CD4-positive, alpha-beta T cell treated with Interleukin-17A for 1 hour (primary cell): ENCODE results near the gene ZNF444.

Experiments used
- DNase-seq: peaks from one replicate; pipeline ENCODE4 v3.0.0-alpha.2; 2020

The ZNF444 gene

GRCh38 chr19:56123266-56123891 lies 17.7 kb upstream of the ZNF444 start:
- no peak for DNase-seq

GRCh38 chr19:56124578-56124977 lies 16.5 kb upstream of the ZNF444 start:
- DNase-seq: peak; percentile 24

- DNase-seq: no peak
These were observed 15.1 kb upstream of the ZNF444 start for GRCh38 chr19:56125806-56126590.

GRCh38 chr19:56126983-56127780 lies 13.9 kb upstream of the ZNF444 start:
- no peak for DNase-seq

- no peak for DNase-seq
These were observed 11.1 kb upstream of the ZNF444 start for GRCh38 chr19:56130006-56130405.

GRCh38 chr19:56131651-56132050 lies 9.4 kb upstream of the ZNF444 start:
- no peak for DNase-seq

- DNase-seq: no peak
These were observed 8.7 kb upstream of the ZNF444 start for GRCh38 chr19:56132316-56132822.

GRCh38 chr19:56133858-56134653 lies 7.0 kb upstream of the ZNF444 start:
- no peak for DNase-seq

- DNase-seq: no peak
These were observed 6.5 kb upstream of the ZNF444 start for GRCh38 chr19:56134654-56134921.

- no peak for DNase-seq
These were observed 4.7 kb upstream of the ZNF444 start for GRCh38 chr19:56136362-56136761.

- DNase-seq: no peak
These were observed 3.7 kb upstream of the ZNF444 start for GRCh38 chr19:56137405-56137804.

GRCh38 chr19:56138069-56138468 lies 3.0 kb upstream of the ZNF444 start:
- no peak for DNase-seq

GRCh38 chr19:56139847-56140582 lies 1.1 kb upstream of the ZNF444 start:
- no peak for DNase-seq

GRCh38 chr19:56141417-56141993 lies 418 bp downstream of the ZNF444 start:
- peak; percentile 43 for DNase-seq

GRCh38 chr19:56142087-56142787 lies 1.1 kb downstream of the ZNF444 start:
- no peak for DNase-seq

- DNase-seq: no peak
These were observed 1.9 kb downstream of the ZNF444 start for GRCh38 chr19:56142897-56143434.

- DNase-seq: no peak
These were observed 3.3 kb downstream of the ZNF444 start for GRCh38 chr19:56144376-56144775.

- DNase-seq: no peak
These were observed 3.7 kb downstream of the ZNF444 start for GRCh38 chr19:56144831-56145230.

- DNase-seq: no peak
These were observed 4.6 kb downstream of the ZNF444 start for GRCh38 chr19:56145698-56146097.

- DNase-seq: no peak
These were observed 5.8 kb downstream of the ZNF444 start for GRCh38 chr19:56146904-56147303.

GRCh38 chr19:56147307-56147706 lies 6.2 kb downstream of the ZNF444 start:
- no peak for DNase-seq
